Cardiac septum (tissue), 1 donor: ENCODE results near the gene MS4A15. TPM values are rescaled to one million over a fixed set of nuclear protein-coding genes. Genes with fewer than 3 reads are reported as not detected.
"Not testable (repeated sequence)": the region's sequence is repeated elsewhere in the genome, so short reads cannot be mapped to it uniquely, and the experiment has no call there.

Source experiments
- DNase-seq: peaks from one replicate; pipeline ENCODE4 v3.0.0-alpha.2; 2020; ENCODE audit warnings: low spot score
- intact Hi-C: fragments of 100-400 bp; cut with DNase I; formaldehyde crosslinking; loops from one replicate; pipeline ENCODE4 v1.14.0; 2022
- total RNA-seq: library from RNA; stranded (reverse); fragmentation: NEBNext Ultra II Directional; extraction: Animal tissue kit (Norgen Biotek cat#: 25700); gene quantifications from one replicate; pipeline ENCODE4 v1.2.1, GENCODE V29; 2021
- donor health status: DM: no; HTN: no; CAD: no.

The MS4A15 gene
- total RNA-seq, 1 donor from 2014 or later: not detected

- intact Hi-C loops: no loop called here
Measured at GRCh38 chr11:60791153-60791933, 34.7 kb downstream of the MS4A15 start.

GRCh38 chr11:60792521-60792920 is 35.9 kb downstream of the MS4A15 start:
- DNase-seq: no peak
- intact Hi-C loops: no loop called here

More at GRCh38 chr11:60791153-60791933, 34.7 kb downstream of the MS4A15 start:
- DNase-seq: no peak

GRCh38 chr11:60795291-60795690 is 38.6 kb downstream of the MS4A15 start:
- no peak for DNase-seq
- intact Hi-C loops: no loop called here

GRCh38 chr11:60797846-60798630 is 41.4 kb downstream of the MS4A15 start:
- intact Hi-C loops: no loop called here
- DNase-seq: no peak

GRCh38 chr11:60798631-60799030 is 42.0 kb downstream of the MS4A15 start:
- DNase-seq: no peak
- intact Hi-C loops: no loop called here

GRCh38 chr11:60801194-60801593 is 44.5 kb downstream of the MS4A15 start:
- no peak for DNase-seq

GRCh38 chr11:60803273-60803936 is 46.7 kb downstream of the MS4A15 start:
- intact Hi-C loops: no loop called here
- no peak for DNase-seq

More at GRCh38 chr11:60801194-60801593, 44.5 kb downstream of the MS4A15 start:
- intact Hi-C loops: no loop called here

GRCh38 chr11:60809249-60809648 is 52.6 kb downstream of the MS4A15 start:
- DNase-seq: no peak
- intact Hi-C loops: no loop called here

GRCh38 chr11:60809691-60810090 is 53.0 kb downstream of the MS4A15 start:
- intact Hi-C loops: no loop called here
- no peak for DNase-seq

GRCh38 chr11:60810151-60810550 is 53.5 kb downstream of the MS4A15 start:
- DNase-seq: no peak
- intact Hi-C loops: no loop called here

- intact Hi-C loops: no loop called here
- no peak for DNase-seq
Measured at GRCh38 chr11:60810569-60810968, 53.9 kb downstream of the MS4A15 start.

GRCh38 chr11:60813324-60813723 is 56.7 kb downstream of the MS4A15 start:
- intact Hi-C loops: no loop called here
- DNase-seq: no peak

GRCh38 chr11:60814112-60814511 is 57.4 kb downstream of the MS4A15 start:
- intact Hi-C loops: no loop called here
- no peak for DNase-seq

GRCh38 chr11:60816590-60817157 is 60.0 kb downstream of the MS4A15 start:
- no peak for DNase-seq
- intact Hi-C loops: no loop called here

- DNase-seq: no peak
- intact Hi-C loops: no loop called here
Measured at GRCh38 chr11:60818057-60818456, 61.4 kb downstream of the MS4A15 start.

- intact Hi-C loops: no loop called here
- DNase-seq: no peak
Measured at GRCh38 chr11:60821827-60822599, 65.3 kb downstream of the MS4A15 start.

- intact Hi-C loops, DNase-seq: not testable (repeated sequence)
Measured at GRCh38 chr11:60823745-60824306, 67.2 kb downstream of the MS4A15 start.

- no peak for DNase-seq
- intact Hi-C loops: loop anchor here (5.0 kb wide), 1 partner anchor 48 kb away; no protein-coding TSS in a partner anchor
Measured at GRCh38 chr11:60825118-60825517, 68.5 kb downstream of the MS4A15 start.

- DNase-seq: no peak
- intact Hi-C loops: loop anchor here (5.0 kb wide), 1 partner anchor 48 kb away; no protein-coding TSS in a partner anchor
Measured at GRCh38 chr11:60825790-60826189, 69.1 kb downstream of the MS4A15 start.
